Measurements from ENCODE around the gene TMC2.

Gene TMC2

GRCh38 chr20:2508631-2509467, 27.5 kb upstream of the TMC2 start, which contains the start of gene ZNF343:
TSS of gene ZNF343 (minus strand) at chr20:2508915. CDS start at chr20:2493895, 15,020 bp downstream.
- DNase-seq (ENCODE audit: low read depth, low spot score): no peak
- CTCF ChIA-PET: interaction anchor here (2.8 to 9.6 kb wide), 2 partner anchors 12 to 13 kb away, joined by 9 to 176 read pairs; no protein-coding TSS in a partner anchor
- no peak for TF ChIP-seq CTCF (IDR thresholded peaks at IDR 0.05; ENCODE audit: insufficient read depth, low read length, missing control alignments)
- H3K4me3 ChIP-seq (ENCODE audit: low read depth, low read length): peak within 1 kb of the TSS; percentile 89
- POLR2A ChIA-PET: interaction anchor here (0.6 to 1.0 kb wide), 3 partner anchors 11 to 39 kb away, joined by 3 to 4 read pairs (median 3); partner anchors contain the start of gene SNRPB

GRCh38 chr20:2509468-2509781, 26.9 kb upstream of the TMC2 start:
- POLR2A ChIA-PET: interaction anchor here (1.0 kb wide), 1 partner anchor 11 kb away, joined by 4 read pairs; no protein-coding TSS in a partner anchor

GRCh38 chr20:2509794-2510193, 26.6 kb upstream of the TMC2 start:
- peak overlapping the region; percentile 89; the same call in 1 of the 2 replicates for H3K4me3 ChIP-seq (ENCODE audit: low read depth, low read length)

More at GRCh38 chr20:2509468-2509781, 26.9 kb upstream of the TMC2 start:
- no peak for TF ChIP-seq CTCF (IDR thresholded peaks at IDR 0.05; ENCODE audit: insufficient read depth, low read length, missing control alignments)
- DNase-seq (ENCODE audit: low read depth, low spot score): no peak
- peak overlapping the region; percentile 89 for H3K4me3 ChIP-seq (ENCODE audit: low read depth, low read length)
- CTCF ChIA-PET: interaction anchor here (2.8 to 9.6 kb wide), 2 partner anchors 12 kb away, joined by 9 to 176 read pairs; no protein-coding TSS in a partner anchor

GRCh38 chr20:2515203-2515602, 21.2 kb upstream of the TMC2 start:
- no peak for DNase-seq (ENCODE audit: low read depth, low spot score)
- POLR2A ChIA-PET: no interaction called here
- H3K4me3 ChIP-seq (ENCODE audit: low read depth, low read length): no peak overlapping the region
- no peak for TF ChIP-seq CTCF (IDR thresholded peaks at IDR 0.05; ENCODE audit: insufficient read depth, low read length, missing control alignments)
- CTCF ChIA-PET: interaction anchor here (9.6 kb wide), 1 partner anchor 6 kb away, joined by 176 read pairs; no protein-coding TSS in a partner anchor

More at GRCh38 chr20:2509794-2510193, 26.6 kb upstream of the TMC2 start:
- ChIA-PET POLR2A (no interaction called here), CTCF (interaction anchor here (9.6 kb wide), 1 partner anchor 12 kb away, joined by 176 read pairs; no protein-coding TSS in a partner anchor)
- no peak for DNase-seq (ENCODE audit: low read depth, low spot score)
- TF ChIP-seq CTCF (IDR thresholded peaks at IDR 0.05; ENCODE audit: insufficient read depth, low read length, missing control alignments): no peak

GRCh38 chr20:2516399-2516798, 20.0 kb upstream of the TMC2 start:
- POLR2A ChIA-PET: no interaction called here
- no peak for DNase-seq (ENCODE audit: low read depth, low spot score)
- CTCF ChIA-PET: no interaction called here
- H3K4me3 ChIP-seq (ENCODE audit: low read depth, low read length): no peak overlapping the region
- TF ChIP-seq CTCF (IDR thresholded peaks at IDR 0.05; ENCODE audit: insufficient read depth, low read length, missing control alignments): no peak

- CTCF ChIA-PET: interaction anchor here (8.5 kb wide), 1 partner anchor 7 kb away, joined by 176 read pairs; the partner anchor contains the start of gene ZNF343
- POLR2A ChIA-PET: interaction anchor here (1.2 kb wide), 1 partner anchor 48 kb away, joined by 4 read pairs; the partner anchor contains the start of gene SNRPB
Measured at GRCh38 chr20:2518096-2518495, 18.3 kb upstream of the TMC2 start.

More at GRCh38 chr20:2518096-2518495, 18.3 kb upstream of the TMC2 start:
- H3K4me3 ChIP-seq (ENCODE audit: low read depth, low read length): no peak overlapping the region
- no peak for TF ChIP-seq CTCF (IDR thresholded peaks at IDR 0.05; ENCODE audit: insufficient read depth, low read length, missing control alignments)
- no peak for DNase-seq (ENCODE audit: low read depth, low spot score)
